Stimulated activated CD4-positive, alpha-beta T cell treated with anti-CD3 and anti-CD28 coated beads, Interleukin-2, amount 100 ng/mL, for 24 hours (primary cell): ENCODE results near the gene CTNS.

Experiments used
- DNase-seq, 2 donors: peaks; one replicate each; pipeline ENCODE4 v3.0.0-alpha.2; 2020

The CTNS gene

DNA sequence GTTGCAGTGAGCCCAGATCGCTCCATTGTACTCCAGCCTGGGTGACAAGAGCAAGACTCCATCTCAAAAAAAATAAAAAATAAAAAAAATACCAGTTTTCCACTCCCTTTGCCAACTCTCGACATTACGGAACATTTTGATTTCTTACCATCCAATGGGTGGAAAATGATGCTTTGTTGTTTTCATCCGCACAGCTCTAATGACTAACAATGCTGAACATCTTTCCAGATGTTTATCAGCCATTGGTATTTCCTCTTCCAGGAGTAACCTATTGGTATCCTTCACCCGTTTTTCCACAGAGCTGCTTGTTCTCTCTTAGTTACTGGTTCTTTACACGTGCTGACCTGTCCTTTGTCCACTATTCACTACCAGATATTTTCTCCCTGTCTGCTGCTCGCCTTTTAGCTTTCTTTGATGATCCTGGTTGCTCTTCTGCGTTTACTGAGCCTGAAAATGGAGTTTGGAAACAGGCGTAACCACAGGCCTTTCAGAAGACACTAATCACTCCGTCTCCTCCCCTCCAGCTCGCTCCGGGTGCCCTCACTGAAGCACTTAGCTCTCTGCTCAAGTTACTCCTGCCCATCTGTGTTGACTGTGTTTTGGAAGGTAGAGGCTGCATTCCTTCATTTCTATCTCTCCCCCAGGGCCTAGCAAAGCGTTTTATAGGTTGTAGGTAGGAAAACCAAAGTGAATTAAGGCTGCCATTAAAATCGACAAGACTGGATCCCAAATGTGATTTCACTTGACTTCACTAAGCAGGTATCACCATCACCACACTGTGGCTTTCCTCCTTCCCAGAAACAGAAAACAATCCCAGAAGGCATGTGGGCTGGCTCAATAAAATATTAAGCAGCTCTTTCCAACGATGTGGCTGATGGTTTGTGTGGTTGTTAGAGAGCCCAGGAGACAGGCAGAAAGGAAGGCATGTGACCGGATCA is 9.5 kb upstream of the CTNS start:
- no peak for DNase-seq

GRCh38 chr17:3627769-3628167 is 8.8 kb upstream of the CTNS start:
- DNase-seq, result no peak

GRCh38 chr17:3630781-3631180 is 5.8 kb upstream of the CTNS start:
- DNase-seq, result no peak

GRCh38 chr17:3632287-3632686 is 4.3 kb upstream of the CTNS start:
- no peak for DNase-seq

DNA sequence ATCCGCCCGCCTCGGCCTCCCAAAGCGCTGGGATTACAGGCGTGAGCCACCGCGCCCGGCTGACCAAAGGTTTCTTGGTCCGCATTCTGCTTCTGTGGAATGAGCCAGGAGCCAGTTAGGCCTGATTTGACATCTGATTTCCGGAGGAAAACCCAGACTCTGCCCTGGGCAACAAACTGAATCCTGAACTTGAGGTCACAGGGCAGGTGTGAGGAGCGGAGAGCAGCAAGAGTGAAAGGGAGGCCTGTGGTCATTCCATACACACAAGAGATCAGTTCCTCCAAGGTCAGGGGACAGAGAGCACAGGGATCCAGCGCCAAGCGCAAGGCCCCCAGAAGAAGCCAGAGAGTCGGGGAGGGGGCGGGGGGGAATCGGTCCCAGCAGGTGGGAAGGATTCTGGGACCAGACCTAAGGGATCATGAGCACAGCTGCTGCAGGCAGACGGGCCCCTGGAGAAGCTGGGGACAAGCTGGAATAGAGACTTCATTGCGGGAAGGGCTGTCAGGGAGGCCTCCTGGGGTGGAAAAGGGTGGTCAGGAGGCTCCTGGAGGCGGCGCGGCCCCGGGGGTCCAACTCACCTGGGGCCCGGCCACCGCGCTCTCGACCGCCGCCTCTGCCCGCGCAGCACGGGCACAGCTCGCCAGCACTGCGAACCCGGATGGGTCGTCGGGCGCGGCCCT is 946 bp upstream of the CTNS start:
- DNase-seq, result no peak

GRCh38 chr17:3636908-3637373 is 381 bp downstream of the CTNS start:
- DNase-seq, result no peak

DNA sequence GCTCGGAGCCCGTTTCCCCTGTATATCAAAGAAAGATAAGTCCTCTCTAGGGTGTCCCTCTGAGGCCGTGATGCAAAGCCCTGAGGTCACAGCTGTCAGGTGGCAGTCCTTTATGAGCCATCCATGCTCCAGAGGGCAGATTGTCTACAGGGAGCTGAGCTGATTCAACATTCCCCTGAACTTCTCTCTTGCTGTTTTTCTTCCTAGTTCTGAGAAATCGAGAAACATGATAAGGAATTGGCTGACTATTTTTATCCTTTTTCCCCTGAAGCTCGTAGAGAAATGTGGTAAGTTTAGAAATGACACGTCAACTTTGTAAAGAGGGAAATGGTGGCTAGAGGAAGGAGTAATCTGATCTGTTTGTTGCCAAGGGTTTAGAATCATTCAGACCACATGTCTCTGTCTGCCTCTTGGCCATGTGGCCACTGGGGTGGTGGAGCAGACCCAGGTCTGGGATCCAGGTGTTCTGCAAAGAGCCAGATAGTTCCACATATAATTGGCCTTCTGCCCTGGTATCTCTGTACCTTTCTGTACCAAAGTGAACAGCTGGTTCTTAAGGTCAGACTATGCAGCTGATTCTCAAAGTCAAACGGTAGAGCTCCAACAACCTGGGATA is 3.5 kb downstream of the CTNS start:
- peak in 1 of 2 donors; percentile 52 for DNase-seq

GRCh38 chr17:3641014-3641413 is 4.5 kb downstream of the CTNS start:
- DNase-seq, result no peak

DNA sequence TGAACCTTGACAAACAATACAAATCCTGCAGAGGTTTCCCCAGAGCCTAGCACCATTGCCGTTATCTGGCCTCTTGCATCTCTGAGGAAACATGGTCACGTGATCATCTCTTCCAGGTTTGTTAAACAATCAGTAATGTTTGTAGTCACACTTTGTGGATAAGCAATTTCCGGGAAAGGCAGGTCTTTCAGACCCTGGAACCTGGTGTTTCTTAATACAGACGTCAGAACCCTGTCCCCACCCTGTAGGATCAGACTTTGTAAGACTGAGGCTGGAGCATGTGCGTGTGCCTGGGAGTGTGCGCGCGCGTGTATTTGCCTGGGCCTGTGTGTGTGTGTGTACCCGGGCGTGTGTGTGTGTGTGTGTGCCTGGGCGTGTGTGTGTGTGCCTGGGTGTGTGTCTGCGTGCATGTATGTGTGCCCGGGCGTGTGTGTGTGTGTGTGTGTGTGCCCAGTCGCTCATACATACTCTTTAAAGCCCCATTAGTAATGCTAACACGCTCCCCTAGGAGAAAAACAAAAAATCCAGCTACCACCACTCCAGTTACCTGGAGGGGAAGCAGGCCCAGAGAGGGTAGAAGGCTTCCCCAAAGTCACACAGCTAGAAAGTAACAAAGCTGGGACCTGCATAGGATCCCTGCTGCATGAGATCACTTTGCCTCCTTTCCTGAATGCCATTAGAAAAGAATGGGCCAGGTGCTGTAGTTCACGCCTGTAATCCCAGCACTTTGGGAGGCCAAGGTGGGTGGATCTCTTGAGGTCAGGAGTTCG is 5.3 kb downstream of the CTNS start:
- DNase-seq, result no peak

DNA sequence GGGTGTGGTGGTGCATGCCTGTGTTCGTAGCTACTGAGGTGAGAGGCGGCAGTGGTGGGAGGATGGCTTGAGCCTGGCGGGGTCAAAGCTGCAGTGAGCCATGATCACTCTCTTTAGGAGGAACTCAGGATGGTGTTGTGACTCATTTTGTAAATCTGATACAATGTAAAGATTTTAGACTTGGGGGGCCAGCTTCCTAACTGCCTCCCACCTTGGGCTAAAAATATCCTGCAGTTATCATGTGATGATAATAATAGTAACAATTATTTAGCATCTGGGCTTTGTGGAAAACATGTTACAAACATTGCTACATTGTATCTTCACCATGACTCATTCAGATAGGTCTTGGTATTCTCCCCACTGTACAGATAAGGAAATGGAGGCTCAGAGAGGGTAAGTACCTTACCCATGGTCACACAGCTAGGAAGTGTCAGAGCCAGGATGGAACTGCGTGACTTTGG is 7.4 kb downstream of the CTNS start:
- peak in 1 of 2 donors; percentile 29 for DNase-seq

- DNase-seq, result no peak
Observed at GRCh38 chr17:3645310-3645709, 8.8 kb downstream of the CTNS start.

- no peak for DNase-seq
Observed at GRCh38 chr17:3647251-3647650, 10.7 kb downstream of the CTNS start.

- peak; percentile 49 to 61 for DNase-seq
Observed at GRCh38 chr17:3647769-3648555, 11.4 kb downstream of the CTNS start.

- no peak for DNase-seq
Observed at GRCh38 chr17:3655766-3656165, 19.2 kb downstream of the CTNS start.

DNA sequence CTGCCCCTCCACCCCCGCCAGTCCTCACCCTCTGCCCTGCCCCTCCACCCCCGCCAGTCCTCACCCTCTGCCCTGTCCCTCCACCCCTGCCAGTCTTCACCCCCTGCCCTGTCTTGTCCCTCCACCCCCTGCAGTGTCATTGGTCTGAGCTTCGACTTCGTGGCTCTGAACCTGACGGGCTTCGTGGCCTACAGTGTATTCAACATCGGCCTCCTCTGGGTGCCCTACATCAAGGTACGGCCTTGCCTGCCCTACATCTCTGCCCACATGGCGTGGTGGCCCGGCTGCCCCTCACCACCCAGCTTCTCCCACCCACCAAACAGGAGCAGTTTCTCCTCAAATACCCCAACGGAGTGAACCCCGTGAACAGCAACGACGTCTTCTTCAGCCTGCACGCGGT is 19.8 kb downstream of the CTNS start:
- no peak for DNase-seq

GRCh38 chr17:3656755-3657587 is 20.4 kb downstream of the CTNS start:
- DNase-seq, result no peak

DNA sequence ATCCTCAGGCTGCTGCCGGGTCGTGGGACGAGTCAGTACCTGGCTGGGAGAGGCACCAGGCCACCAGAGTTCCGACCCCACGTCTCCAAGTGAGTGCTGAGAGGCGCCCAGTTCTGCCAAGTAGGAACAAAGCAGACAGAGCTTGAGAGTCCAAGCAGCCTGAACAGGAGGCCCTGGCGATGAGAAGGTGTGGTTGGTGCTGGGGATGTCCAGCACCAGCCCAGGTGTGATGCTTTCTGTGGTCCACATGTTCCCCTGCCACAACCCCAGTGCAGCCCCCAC is 21.0 kb downstream of the CTNS start:
- DNase-seq, result no peak

- no peak for DNase-seq
Observed at GRCh38 chr17:3657874-3658783, 21.6 kb downstream of the CTNS start.

GRCh38 chr17:3658784-3659449 is 22.4 kb downstream of the CTNS start:
- DNase-seq, result no peak
